ENCODE measurements around the gene TEDC2. TPM values are rescaled to one million over a fixed set of nuclear protein-coding genes. Genes with fewer than 3 reads are reported as not detected.

The TEDC2 gene
- total and polyA plus RNA-seq, 2 of the 8 experiments (the other 6 are each of a cell fraction or from before 2014, with no cell fraction given), result 54.6 to 55.6 TPM

GRCh38 chr16:2470234-2470601 lies 10.3 kb downstream of the TEDC2 start (continued):
- no peak for TF ChIP-seq CREB1 (IDR thresholded peaks at IDR 0.05)
- no peak for TF ChIP-seq RFX5 (IDR thresholded peaks at IDR 0.05; ENCODE audit: borderline replicate concordance, low read depth, low read length)
- TF ChIP-seq TAF7 (optimal IDR thresholded peaks at IDR 0.05; ENCODE audit: borderline replicate concordance, low read depth, low read length), result no peak
- TF ChIP-seq GTF2F1 (IDR thresholded peaks at IDR 0.05; ENCODE audit: borderline replicate concordance, low read depth, low read length), result no peak
- TF ChIP-seq SAP30 (IDR thresholded peaks at IDR 0.05; ENCODE audit: insufficient read depth, insufficient replicate concordance, low read length), result no peak
- TF ChIP-seq CHD1 (IDR thresholded peaks at IDR 0.05; ENCODE audit: low read depth, low read length), result no peak
- no peak for TF ChIP-seq POLR2AphosphoS5 (IDR thresholded peaks at IDR 0.05; ENCODE audit: low read depth, low read length)
